Measurements from ENCODE around the gene KHNYN.

KHNYN gene

DNA sequence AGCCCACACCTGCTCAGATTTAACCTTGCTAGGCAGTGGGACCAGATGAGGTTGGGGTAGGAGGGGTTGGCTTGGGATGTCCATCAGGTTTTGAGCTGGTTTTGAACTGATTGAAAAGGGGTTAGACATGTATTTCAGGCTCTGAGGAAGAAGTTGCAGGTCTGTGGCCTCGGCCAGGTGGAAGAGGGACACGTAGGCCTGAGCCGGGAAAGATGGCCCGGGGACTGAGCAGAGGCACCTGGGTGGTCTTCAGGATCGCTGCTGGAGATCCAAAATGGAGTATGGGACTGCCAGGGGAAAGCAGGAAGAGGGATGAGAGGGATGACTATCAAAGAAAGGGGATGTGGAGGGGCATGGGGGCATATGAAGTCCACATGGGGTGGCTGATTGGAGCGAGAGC lies 23.3 kb upstream of the KHNYN start (continued):
- TF ChIP-seq, protein P1, sequence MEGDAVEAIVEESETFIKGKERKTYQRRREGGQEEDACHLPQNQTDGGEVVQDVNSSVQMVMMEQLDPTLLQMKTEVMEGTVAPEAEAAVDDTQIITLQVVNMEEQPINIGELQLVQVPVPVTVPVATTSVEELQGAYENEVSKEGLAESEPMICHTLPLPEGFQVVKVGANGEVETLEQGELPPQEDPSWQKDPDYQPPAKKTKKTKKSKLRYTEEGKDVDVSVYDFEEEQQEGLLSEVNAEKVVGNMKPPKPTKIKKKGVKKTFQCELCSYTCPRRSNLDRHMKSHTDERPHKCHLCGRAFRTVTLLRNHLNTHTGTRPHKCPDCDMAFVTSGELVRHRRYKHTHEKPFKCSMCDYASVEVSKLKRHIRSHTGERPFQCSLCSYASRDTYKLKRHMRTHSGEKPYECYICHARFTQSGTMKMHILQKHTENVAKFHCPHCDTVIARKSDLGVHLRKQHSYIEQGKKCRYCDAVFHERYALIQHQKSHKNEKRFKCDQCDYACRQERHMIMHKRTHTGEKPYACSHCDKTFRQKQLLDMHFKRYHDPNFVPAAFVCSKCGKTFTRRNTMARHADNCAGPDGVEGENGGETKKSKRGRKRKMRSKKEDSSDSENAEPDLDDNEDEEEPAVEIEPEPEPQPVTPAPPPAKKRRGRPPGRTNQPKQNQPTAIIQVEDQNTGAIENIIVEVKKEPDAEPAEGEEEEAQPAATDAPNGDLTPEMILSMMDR (tag by site-specific recombination; IDR thresholded peaks at IDR 0.05): no peak
- TF ChIP-seq, protein P2, sequence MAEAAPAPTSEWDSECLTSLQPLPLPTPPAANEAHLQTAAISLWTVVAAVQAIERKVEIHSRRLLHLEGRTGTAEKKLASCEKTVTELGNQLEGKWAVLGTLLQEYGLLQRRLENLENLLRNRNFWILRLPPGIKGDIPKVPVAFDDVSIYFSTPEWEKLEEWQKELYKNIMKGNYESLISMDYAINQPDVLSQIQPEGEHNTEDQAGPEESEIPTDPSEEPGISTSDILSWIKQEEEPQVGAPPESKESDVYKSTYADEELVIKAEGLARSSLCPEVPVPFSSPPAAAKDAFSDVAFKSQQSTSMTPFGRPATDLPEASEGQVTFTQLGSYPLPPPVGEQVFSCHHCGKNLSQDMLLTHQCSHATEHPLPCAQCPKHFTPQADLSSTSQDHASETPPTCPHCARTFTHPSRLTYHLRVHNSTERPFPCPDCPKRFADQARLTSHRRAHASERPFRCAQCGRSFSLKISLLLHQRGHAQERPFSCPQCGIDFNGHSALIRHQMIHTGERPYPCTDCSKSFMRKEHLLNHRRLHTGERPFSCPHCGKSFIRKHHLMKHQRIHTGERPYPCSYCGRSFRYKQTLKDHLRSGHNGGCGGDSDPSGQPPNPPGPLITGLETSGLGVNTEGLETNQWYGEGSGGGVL (tag by site-specific recombination; IDR thresholded peaks at IDR 0.05): no peak

- Histone ChIP-seq H3K27ac (ENCODE audit: extremely low read depth, low read depth, low read length) (no peak overlapping the region), H3K9me3 (ENCODE audit: control insufficient read depth, insufficient read depth, low read depth, low read length) (no peaks in the 10 kb centered on the region), H3K36me3 (ENCODE audit: control insufficient read depth in 2 of 2, insufficient read depth in 1 of 2, low read length in 2 of 2) (peaks cover 0 to 56% of the 10 kb centered on the region in 2 experiments; a peak in 1 of 3 replicates), H3K4me3 (ENCODE audit: low read depth, low read length) (no peak overlapping the region), H3K4me1 (ENCODE audit: control insufficient read depth, insufficient read depth, low read length) (no peaks in the 10 kb centered on the region)
- ChIA-PET POLR2A (no interaction called here), CTCF (interaction anchor here (0.5 to 1.7 kb wide), 5 partner anchors 10 to 186 kb away, joined by 3 to 9 read pairs (median 4); no protein-coding TSS in a partner anchor)
- TF ChIP-seq ZNF473 (tag by site-specific recombination; IDR thresholded peaks at IDR 0.05) (no peak), GLI2 (tag by site-specific recombination; IDR thresholded peaks at IDR 0.05; ENCODE audit: borderline replicate concordance, low read depth) (no peak), ZNF24 (tag by site-specific recombination; IDR thresholded peaks at IDR 0.05) (no peak), ZNF404 (tag by site-specific recombination; IDR thresholded peaks at IDR 0.05) (no peak), ZNF548 (tag by site-specific recombination; IDR thresholded peaks at IDR 0.05) (no peak), ZFP3 (tag by site-specific recombination; IDR thresholded peaks at IDR 0.05; ENCODE audit: low read depth) (no peak), ZNF600 (tag by site-specific recombination; IDR thresholded peaks at IDR 0.05) (no peak), ZNF664 (tag by site-specific recombination; IDR thresholded peaks at IDR 0.05) (no peak), ZNF302 (tag by site-specific recombination; IDR thresholded peaks at IDR 0.05; ENCODE audit: low read depth) (no peak), PRDM1 (tag by site-specific recombination; IDR thresholded peaks at IDR 0.05) (no peak), ZNF202 (tag by site-specific recombination; IDR thresholded peaks at IDR 0.05; ENCODE audit: borderline replicate concordance) (no peak), GLIS1 (tag by site-specific recombination; IDR thresholded peaks at IDR 0.05) (no peak), BCL11B (tag by site-specific recombination; IDR thresholded peaks at IDR 0.05; ENCODE audit: low read depth) (no peak), MEIS1 (CRISPR knock-in tag; IDR thresholded peaks at IDR 0.05; ENCODE audit: borderline replicate concordance) (no peak), BCL11A (tag by site-specific recombination; IDR thresholded peaks at IDR 0.05; ENCODE audit: low read depth) (no peak), ZNF677 (tag by site-specific recombination; IDR thresholded peaks at IDR 0.05) (no peak), ZNF830 (tag by site-specific recombination; IDR thresholded peaks at IDR 0.05; ENCODE audit: low read depth) (no peak), ZNF10 (tag by site-specific recombination; IDR thresholded peaks at IDR 0.05) (no peak)
- TF ChIP-seq, protein P3, sequence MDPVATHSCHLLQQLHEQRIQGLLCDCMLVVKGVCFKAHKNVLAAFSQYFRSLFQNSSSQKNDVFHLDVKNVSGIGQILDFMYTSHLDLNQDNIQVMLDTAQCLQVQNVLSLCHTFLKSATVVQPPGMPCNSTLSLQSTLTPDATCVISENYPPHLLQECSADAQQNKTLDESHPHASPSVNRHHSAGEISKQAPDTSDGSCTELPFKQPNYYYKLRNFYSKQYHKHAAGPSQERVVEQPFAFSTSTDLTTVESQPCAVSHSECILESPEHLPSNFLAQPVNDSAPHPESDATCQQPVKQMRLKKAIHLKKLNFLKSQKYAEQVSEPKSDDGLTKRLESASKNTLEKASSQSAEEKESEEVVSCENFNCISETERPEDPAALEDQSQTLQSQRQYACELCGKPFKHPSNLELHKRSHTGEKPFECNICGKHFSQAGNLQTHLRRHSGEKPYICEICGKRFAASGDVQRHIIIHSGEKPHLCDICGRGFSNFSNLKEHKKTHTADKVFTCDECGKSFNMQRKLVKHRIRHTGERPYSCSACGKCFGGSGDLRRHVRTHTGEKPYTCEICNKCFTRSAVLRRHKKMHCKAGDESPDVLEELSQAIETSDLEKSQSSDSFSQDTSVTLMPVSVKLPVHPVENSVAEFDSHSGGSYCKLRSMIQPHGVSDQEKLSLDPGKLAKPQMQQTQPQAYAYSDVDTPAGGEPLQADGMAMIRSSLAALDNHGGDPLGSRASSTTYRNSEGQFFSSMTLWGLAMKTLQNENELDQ (tag by site-specific recombination; IDR thresholded peaks at IDR 0.05; ENCODE audit: low read depth): no peak
Observed at GRCh38 chr14:24407608-24408325, 22.0 kb upstream of the KHNYN start.

Data from HEK293 (cell line).